Subcutaneous abdominal adipose tissue (tissue), 5 donors: ENCODE data around the gene SHISA3.
A peak's percentile ranks its signal among the peaks of the same experiment; 100 is the strongest.

Source experiments
- H3K27ac ChIP-seq: one replicate; pipeline ENCODE4 v1.7.0; 2013; ENCODE audit warnings: low read depth, mild to moderate bottlenecking, inconsistent platforms, low read length, moderate library complexity
- H3K27me3 ChIP-seq, 5 donors: one replicate each; pipeline ENCODE4 v1.7.0; 2013; ENCODE audit warnings: low read length in 5 of 5, inconsistent platforms in 1 of 5; ENCODE audit not compliant: control insufficient read depth in 5 of 5, insufficient read depth in 4 of 5
- H3K36me3 ChIP-seq, 5 donors: one replicate each; pipeline ENCODE4 v1.7.0; 2013; ENCODE audit warnings: low read length in 5 of 5; ENCODE audit not compliant: control insufficient read depth in 5 of 5, insufficient read depth in 5 of 5
- H3K4me1 ChIP-seq, 5 donors: one replicate each; pipeline ENCODE4 v1.7.0; 2013; ENCODE audit warnings: low read length in 5 of 5, mild to moderate bottlenecking in 3 of 5, moderate library complexity in 1 of 5; ENCODE audit not compliant: control insufficient read depth in 5 of 5, insufficient read depth in 5 of 5
- H3K4me3 ChIP-seq, 5 donors: one replicate each; pipeline ENCODE4 v1.7.0; 2013; ENCODE audit warnings: low read length in 5 of 5, low read depth in 1 of 5
- H3K9ac ChIP-seq, 5 donors: one replicate each; pipeline ENCODE4 v1.7.0; 2013; ENCODE audit warnings: low read length in 5 of 5, mild to moderate bottlenecking in 4 of 5, moderate library complexity in 3 of 5
- H3K9me3 ChIP-seq, 5 donors: one replicate each; pipeline ENCODE4 v1.7.0; 2013; ENCODE audit warnings: low read length in 5 of 5; ENCODE audit not compliant: control insufficient read depth in 5 of 5
- donor health status: healthy.
- donor health status: healthy.
- donor health status: healthy.
- donor health status: healthy.
- donor health status: healthy.

SHISA3 gene

DNA sequence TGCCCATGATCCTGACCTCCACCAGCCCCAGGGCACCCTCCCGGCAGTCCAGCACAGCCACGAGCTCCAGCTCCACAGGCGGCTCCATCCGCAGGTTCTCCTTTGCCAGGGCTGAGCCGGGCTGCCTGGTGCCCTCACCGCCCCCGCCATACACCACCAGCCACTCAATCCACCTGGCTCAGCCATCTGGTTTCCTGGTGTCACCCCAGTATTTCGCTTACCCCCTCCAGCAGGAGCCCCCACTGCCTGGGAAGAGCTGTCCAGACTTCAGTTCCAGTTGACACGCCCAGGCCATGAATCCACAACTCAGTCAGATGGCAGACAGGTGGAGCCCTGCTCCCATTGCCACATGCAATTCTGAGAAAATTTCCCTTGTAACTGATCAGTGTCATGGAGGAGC is 3.9 kb downstream of the SHISA3 start:
- no peak overlapping the region for H3K4me3 ChIP-seq
- no peaks in the 10 kb centered on the region for H3K9me3 ChIP-seq
- H3K36me3 ChIP-seq, result no peaks in the 10 kb centered on the region
- no peak overlapping the region for H3K27ac ChIP-seq
- no peak overlapping the region for H3K9ac ChIP-seq
- peaks cover 20 to 43% (median 27%) of the 10 kb centered on the region in 5 donors for H3K27me3 ChIP-seq
- H3K4me1 ChIP-seq, result peaks cover 0 to 32% (median 24%) of the 10 kb centered on the region in 5 donors

DNA sequence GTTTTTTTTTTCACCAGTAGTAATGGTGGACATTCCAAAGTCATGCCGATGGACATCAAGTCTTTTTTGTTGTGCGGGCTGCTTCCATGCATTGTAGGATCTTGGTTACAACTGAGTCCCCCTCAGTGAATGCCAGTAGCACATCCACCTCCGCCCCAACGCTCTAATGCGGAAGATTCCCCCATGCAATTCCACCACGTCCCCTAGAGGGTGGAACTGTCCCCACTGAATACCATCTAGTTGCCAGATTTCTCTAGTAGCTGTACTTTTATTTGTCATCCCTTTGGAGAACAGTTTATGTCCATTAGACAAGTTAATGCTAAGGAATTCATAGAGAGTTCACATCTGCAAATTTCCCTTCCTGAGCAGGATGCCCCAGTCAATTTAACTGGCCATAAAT is 6.7 kb downstream of the SHISA3 start:
- Histone ChIP-seq H3K36me3 (no peaks in the 10 kb centered on the region), H3K27me3 (peaks cover 9 to 19% (median 13%) of the 10 kb centered on the region in 5 donors), H3K9ac (no peak overlapping the region), H3K27ac (no peak overlapping the region), H3K4me3 (no peak overlapping the region), H3K9me3 (no peaks in the 10 kb centered on the region), H3K4me1 (peaks cover 0 to 8% (median 0%) of the 10 kb centered on the region in 5 donors)

- Histone ChIP-seq H3K4me1 (peaks cover 0 to 18% (median 12%) of the 10 kb centered on the region in 5 donors), H3K36me3 (no peaks in the 10 kb centered on the region), H3K27ac (no peak overlapping the region), H3K9me3 (no peaks in the 10 kb centered on the region), H3K27me3 (no peaks in the 10 kb centered on the region), H3K4me3 (no peak overlapping the region), H3K9ac (no peak overlapping the region)
These were observed 13.2 kb downstream of the SHISA3 start for GRCh38 chr4:42410446-42410845.

GRCh38 chr4:42411803-42412202 is 14.5 kb downstream of the SHISA3 start:
- Histone ChIP-seq H3K4me3 (no peak overlapping the region), H3K4me1 (peaks cover 0 to 21% (median 12%) of the 10 kb centered on the region in 5 donors), H3K9ac (no peak overlapping the region), H3K27ac (peak overlapping the region; percentile 3), H3K36me3 (no peaks in the 10 kb centered on the region), H3K27me3 (no peaks in the 10 kb centered on the region), H3K9me3 (no peaks in the 10 kb centered on the region)

DNA sequence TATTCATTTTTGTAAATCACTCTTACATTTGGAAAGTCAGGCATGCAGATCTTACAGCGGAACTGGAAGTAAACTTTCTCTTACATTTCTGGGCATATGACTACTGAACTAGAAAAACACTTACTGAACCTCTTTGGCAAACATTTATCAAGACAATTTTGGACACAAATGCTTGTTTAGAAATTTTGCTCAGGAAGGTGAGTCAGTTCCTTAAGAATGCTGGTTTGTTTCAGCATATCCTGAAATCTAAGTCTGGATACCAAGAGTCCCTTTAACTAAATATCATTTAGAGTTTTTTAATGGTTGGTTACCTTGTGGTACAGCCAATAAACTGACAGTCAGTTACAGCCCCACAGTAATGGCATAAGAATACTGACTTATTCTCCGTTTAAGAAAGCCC is 15.0 kb downstream of the SHISA3 start:
- H3K27me3 ChIP-seq, result no peaks in the 10 kb centered on the region
- H3K9me3 ChIP-seq, result no peaks in the 10 kb centered on the region
- H3K27ac ChIP-seq, result peak overlapping the region; percentile 3
- no peaks in the 10 kb centered on the region for H3K36me3 ChIP-seq
- H3K9ac ChIP-seq, result no peak overlapping the region
- H3K4me1 ChIP-seq, result peaks cover 0 to 21% (median 12%) of the 10 kb centered on the region in 5 donors
- no peak overlapping the region for H3K4me3 ChIP-seq

- Histone ChIP-seq H3K27me3 (no peaks in the 10 kb centered on the region), H3K27ac (no peak overlapping the region), H3K36me3 (no peaks in the 10 kb centered on the region), H3K4me3 (no peak overlapping the region), H3K9me3 (no peaks in the 10 kb centered on the region), H3K9ac (no peak overlapping the region), H3K4me1 (peaks cover 0 to 21% (median 12%) of the 10 kb centered on the region in 5 donors)
These were observed 18.0 kb downstream of the SHISA3 start for GRCh38 chr4:42415281-42415680.

GRCh38 chr4:42416017-42416416 is 18.7 kb downstream of the SHISA3 start:
- Histone ChIP-seq H3K4me1 (peaks cover 0 to 21% (median 12%) of the 10 kb centered on the region in 5 donors), H3K9me3 (no peaks in the 10 kb centered on the region), H3K4me3 (no peak overlapping the region), H3K27ac (no peak overlapping the region), H3K9ac (no peak overlapping the region), H3K27me3 (no peaks in the 10 kb centered on the region), H3K36me3 (no peaks in the 10 kb centered on the region)

DNA sequence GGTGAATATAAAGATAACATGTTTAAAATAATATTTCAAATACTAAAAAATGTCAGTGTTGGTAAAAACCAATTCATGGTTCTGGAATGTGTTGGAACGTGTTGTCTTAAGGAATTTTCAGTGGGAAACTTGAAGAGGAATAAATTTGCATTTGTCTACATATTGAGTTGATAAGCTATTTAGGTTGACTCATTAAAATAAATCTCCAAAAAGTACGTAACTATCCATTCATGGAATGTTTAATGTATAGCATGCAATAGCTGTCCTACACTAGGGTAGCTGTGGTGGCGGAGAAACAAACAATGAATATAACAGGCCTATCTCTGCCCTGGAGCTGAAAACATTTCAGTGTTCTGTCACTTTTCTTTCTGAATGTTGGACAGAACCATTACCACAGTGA is 20.3 kb downstream of the SHISA3 start:
- no peak overlapping the region for H3K9ac ChIP-seq
- peaks cover 0 to 8% (median 2%) of the 10 kb centered on the region in 5 donors for H3K4me1 ChIP-seq
- peaks cover 0 to 4% (median 0%) of the 10 kb centered on the region in 5 donors for H3K36me3 ChIP-seq
- H3K27ac ChIP-seq, result no peak overlapping the region
- H3K27me3 ChIP-seq, result no peaks in the 10 kb centered on the region
- H3K9me3 ChIP-seq, result no peaks in the 10 kb centered on the region
- no peak overlapping the region for H3K4me3 ChIP-seq

DNA sequence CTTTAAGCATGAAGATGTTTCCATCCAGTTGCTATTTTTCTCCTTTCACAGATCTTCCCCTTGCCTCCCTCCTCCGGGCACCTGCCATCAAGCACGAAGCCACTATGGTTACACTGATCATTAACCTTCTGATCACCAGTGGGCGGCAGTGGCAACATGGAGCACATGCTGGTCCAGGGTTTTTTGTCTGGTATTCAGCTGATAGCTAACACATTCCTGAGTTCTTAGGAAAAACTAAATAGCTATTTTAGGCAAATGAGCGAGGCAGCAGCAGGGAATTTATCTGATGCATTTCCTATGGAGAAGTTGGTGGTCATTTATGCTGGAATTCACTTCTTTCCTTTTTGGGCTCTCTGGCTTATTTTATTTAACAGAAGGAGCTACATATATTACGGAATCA is 22.9 kb downstream of the SHISA3 start:
- Histone ChIP-seq H3K4me3 (no peak overlapping the region), H3K27ac (no peak overlapping the region), H3K4me1 (peaks cover 0 to 3% (median 0%) of the 10 kb centered on the region in 5 donors), H3K9me3 (no peaks in the 10 kb centered on the region), H3K9ac (no peak overlapping the region), H3K36me3 (peaks cover 0 to 4% (median 0%) of the 10 kb centered on the region in 5 donors), H3K27me3 (no peaks in the 10 kb centered on the region)

DNA sequence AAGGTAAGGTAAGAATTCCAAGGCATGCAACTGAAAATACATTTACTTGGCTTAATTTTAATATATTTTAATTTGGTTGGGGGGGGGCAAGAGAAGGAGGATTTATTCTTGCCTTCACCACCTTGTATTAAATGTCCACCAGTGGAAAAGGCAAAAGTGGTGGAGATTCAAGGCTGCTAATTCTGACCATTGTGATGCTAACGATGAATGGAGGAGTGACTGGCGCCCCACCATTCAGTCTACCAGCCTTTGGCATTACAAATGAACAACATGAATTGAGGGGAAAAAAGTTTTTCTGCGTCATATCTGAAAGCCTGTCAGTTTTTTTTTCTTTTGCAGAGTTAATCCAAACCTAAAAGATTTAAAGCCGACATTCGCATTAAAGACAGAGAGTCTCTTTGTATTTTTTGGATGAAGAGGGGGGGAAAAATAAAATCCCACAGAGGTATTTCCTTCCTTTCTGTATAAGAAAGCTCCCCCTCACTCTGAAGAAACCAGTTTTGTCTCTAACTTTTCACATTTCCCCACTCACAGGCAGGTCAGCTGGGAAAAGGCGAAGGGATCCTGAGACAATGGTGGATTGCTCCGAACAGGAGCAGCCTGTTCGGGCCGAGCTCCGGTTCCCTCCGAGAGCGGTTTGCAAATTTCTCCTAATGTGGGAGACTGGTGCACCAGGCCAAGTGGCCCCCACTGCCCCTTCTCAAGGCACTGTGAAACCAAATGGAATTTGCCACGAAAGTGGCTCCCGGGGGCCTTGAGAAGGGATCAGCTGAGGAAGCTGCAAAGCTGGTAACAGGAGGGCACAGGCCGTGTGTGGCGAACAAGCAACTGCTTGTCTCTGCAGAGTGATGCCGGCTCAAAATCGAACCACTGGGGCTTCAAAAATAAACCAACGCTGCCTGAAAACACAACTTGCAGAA is 28.1 kb downstream of the SHISA3 start:
- no peak overlapping the region for H3K4me3 ChIP-seq
- H3K9me3 ChIP-seq, result no peaks in the 10 kb centered on the region
- no peaks in the 10 kb centered on the region for H3K27me3 ChIP-seq
- no peaks in the 10 kb centered on the region for H3K4me1 ChIP-seq
- no peak overlapping the region for H3K27ac ChIP-seq
- H3K9ac ChIP-seq, result no peak overlapping the region
- H3K36me3 ChIP-seq, result peaks cover 0 to 11% (median 0%) of the 10 kb centered on the region in 5 donors
